Hindlimb muscle (tissue), 1 donor: ENCODE measurements around the gene ANTKMT. TPM values are rescaled to one million over a fixed set of nuclear protein-coding genes. Genes with fewer than 3 reads are reported as not detected.
"Not testable (repeated sequence)": the region's sequence is repeated elsewhere in the genome, so short reads cannot be mapped to it uniquely, and the experiment has no call there.

Experiments
- DNase-seq: peaks from one replicate; pipeline ENCODE4 v3.0.0-alpha.2; 2013
- polyA plus RNA-seq: library from polyadenylated mRNA; unstranded; fragments of 120-200 nt; gene quantifications from one replicate; pipeline ENCODE4 v1.2.1, GENCODE V29; 2013; ENCODE audit not compliant: insufficient read length

ANTKMT gene
- polyA plus RNA-seq, 1 donor: 15.2 TPM

DNA sequence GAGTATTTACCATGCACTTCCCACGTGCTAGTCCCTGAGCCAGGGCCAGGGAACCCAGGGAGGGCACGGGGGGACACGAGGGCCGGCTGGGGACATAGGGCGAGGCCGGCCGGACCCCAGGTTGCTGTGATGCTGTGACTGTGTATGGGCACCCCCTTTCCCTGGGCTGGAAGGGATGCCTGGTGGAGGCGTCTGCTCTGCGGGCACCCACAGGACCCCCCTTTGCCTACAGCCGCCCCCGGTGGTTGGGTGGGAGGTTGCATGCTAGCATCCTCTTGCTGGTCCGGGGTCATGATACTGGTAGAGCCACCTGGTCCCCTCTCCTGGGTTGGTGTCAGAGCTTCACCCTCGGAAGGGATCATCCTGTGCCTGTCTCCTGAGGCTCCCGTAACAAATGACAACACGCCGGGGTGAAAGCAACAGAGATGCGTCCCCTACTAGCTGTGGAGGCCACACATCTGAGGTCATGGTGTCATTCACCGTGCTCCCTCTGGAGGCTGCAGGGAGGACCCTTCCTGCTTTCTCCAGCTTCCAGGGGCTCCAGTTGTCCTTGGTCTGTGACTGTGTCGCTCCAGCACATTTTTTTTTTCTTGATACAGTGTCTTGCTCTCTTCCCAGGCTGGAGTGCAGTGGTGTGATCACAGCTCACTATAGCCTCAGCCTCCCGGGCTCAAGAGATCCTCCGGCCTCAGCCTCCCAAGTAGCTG lies 23.0 kb downstream of the ANTKMT start:
- DNase-seq: no peak

DNA sequence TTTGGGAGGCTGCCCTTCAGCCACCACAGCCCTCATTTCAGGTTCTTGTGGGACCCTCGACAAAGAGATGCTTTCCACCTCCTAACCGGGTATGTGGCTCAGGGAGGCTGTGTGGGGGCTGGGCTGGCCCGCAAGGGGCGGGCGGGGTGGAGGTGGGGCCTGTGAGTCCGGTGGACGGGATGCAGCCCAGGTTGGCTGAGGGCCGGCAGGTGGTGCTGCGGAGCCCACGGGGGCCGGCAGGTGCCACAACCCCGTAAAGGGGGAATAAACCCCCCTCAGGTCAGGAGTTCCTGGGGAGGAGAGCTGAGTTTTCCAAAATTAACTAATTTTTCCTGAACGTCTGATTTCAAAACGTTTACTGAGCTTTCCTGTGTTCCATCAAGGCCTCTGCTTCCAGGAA lies 24.8 kb downstream of the ANTKMT start:
- no peak for DNase-seq

- no peak for DNase-seq
Observed at GRCh38 chr16:746637-747036, 25.7 kb downstream of the ANTKMT start.

GRCh38 chr16:747978-748746 lies 27.2 kb downstream of the ANTKMT start:
- no peak for DNase-seq

- DNase-seq: no peak
Observed at GRCh38 chr16:749010-749409, 28.1 kb downstream of the ANTKMT start.

DNA sequence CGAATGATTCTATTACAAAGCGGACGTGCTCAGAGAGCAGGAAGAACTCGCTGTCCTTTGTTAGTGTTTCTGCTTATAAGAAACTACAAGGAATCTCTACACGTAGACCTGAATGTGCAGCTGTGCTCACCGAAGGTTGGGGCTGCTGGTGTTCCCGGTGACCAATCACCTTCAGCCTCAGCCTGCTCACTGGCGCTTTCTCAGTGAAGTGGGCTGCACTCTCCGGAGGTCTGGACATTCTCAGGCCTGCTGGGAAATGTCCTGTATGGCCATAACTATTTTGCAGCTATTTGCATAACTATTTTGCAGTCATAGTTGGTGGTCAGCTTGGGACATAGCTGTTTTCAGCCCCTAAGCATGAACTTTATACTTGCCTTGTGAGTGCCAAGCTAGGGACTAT lies 29.5 kb downstream of the ANTKMT start:
- no peak for DNase-seq

GRCh38 chr16:751152-752006 lies 30.4 kb downstream of the ANTKMT start:
- no peak for DNase-seq

DNA sequence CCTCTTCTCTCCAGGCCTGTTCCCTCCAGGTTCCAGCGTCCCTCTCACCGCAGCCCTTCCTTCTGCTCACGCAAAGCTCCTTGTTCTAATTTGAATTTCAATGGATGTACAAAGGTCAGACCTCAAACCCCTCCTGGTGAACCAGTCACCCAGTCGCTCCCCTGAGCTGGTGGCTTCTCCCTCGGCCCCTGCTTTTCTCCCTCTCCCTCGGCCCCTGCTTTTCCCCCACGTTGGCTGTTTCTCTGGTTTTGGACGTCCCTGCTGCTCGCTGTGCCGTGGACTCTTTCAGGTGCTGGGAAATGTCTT lies 31.0 kb downstream of the ANTKMT start:
- no peak for DNase-seq

- not testable (repeated sequence) for DNase-seq
Observed at GRCh38 chr16:754121-754607, 33.2 kb downstream of the ANTKMT start.

DNA sequence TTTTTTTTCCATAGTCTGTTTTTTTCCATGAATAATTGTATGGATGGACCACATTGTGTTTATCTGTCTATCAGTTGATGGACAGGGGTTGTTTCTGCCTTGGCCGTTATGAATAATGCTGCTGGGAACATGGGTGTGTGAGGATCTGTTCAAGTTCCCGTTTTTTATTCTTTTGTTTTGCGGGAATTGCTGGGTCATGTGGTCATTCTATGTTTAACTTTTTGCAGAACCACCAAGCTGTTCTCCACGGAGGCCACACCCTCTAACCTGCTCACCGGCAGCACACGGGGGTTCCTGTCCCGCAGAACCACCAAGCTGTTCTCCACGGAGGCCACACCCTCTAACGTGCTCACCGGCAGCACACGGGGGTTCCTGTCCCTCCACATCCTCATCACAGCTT lies 33.7 kb downstream of the ANTKMT start:
- no peak for DNase-seq

- no peak for DNase-seq
Observed at GRCh38 chr16:756428-756827, 35.5 kb downstream of the ANTKMT start.

DNA sequence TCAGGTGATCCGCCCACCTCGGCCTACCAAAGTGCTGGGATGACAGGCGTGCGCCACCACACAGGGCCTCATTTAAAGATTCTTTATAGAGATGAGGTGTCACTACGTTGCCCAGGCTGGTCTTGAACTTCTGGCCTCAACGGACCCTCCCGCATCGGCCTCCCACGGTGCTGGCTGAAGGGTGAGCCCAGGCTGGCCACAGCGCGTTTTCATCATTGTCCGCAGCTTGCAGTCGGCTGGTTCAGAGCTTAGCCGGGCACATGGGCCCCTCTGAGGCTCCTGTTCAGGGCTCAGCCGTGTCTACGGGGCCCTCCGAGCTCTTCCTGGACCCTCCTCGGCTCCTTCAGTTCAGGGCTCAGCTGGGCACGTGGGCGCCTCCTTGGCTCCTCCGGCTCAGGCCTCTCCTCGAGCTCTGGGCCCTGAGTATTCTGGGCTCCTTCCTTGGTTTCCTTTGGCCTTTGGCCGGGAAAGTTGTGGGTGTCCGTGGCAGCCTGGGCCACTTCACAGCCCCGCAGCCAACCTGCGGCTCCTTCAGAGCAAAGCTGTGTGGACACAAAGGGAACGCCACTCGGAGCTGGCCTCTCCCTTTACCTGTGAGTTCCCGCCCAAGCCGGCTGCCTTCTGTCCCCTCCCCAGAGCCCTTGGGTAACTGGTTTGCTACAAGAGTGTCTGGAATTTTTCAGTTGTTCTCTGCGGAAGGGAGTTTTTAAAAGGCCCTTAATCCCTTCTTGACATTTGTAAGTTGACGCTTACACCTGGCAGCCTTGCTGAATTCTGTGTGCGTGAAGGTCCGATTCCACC lies 38.4 kb downstream of the ANTKMT start:
- no peak for DNase-seq

GRCh38 chr16:760065-760464 lies 39.1 kb downstream of the ANTKMT start:
- DNase-seq: no peak

DNA sequence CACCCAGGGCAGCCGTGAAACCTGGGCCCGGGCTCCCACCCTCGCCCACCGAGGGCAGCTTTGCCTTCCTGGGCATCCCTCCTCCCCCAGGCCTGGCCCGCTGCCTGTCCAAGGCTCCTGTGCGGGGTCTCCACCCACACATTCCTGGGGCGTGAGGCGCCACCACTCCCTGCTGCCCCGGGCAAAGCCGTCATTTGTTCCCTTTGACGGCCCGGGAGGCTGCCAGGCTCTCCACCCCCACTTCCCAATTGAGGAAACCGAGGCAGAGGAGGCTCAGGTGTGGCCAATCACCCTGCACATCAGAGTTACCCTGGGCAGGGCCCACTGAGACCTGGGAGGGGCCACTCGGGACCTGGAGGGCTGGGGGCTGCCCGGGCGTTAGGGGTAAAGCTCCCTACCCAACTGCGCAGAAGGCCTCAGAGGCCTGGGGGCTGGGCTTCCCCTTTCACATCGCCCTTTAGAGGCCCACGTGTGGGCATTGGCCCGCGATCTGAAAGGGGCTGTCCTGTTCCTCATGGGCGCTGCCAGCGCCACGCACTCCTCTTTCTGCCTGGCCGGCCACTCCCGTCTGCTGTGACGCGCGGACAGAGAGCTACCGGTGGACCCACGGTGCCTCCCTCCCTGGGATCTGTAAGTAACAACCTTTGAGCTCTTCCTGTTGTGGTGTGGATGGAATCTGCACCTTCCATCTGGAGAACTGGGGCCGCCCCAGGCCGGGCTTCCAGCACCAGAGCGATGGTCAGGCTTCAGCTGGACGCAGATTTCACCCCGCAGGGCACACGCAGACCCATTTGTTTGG lies 39.8 kb downstream of the ANTKMT start, which contains the start of gene MSLN:
TSS of gene MSLN (plus strand) at position 190 of the 799 bp plus-strand sequence. CDS start 1,947 bp downstream, outside the sequence.
- DNase-seq: no peak

- no peak for DNase-seq
Observed at GRCh38 chr16:761625-762513, 40.9 kb downstream of the ANTKMT start.

- no peak for DNase-seq
Observed at GRCh38 chr16:762595-763268, 41.8 kb downstream of the ANTKMT start.

DNA sequence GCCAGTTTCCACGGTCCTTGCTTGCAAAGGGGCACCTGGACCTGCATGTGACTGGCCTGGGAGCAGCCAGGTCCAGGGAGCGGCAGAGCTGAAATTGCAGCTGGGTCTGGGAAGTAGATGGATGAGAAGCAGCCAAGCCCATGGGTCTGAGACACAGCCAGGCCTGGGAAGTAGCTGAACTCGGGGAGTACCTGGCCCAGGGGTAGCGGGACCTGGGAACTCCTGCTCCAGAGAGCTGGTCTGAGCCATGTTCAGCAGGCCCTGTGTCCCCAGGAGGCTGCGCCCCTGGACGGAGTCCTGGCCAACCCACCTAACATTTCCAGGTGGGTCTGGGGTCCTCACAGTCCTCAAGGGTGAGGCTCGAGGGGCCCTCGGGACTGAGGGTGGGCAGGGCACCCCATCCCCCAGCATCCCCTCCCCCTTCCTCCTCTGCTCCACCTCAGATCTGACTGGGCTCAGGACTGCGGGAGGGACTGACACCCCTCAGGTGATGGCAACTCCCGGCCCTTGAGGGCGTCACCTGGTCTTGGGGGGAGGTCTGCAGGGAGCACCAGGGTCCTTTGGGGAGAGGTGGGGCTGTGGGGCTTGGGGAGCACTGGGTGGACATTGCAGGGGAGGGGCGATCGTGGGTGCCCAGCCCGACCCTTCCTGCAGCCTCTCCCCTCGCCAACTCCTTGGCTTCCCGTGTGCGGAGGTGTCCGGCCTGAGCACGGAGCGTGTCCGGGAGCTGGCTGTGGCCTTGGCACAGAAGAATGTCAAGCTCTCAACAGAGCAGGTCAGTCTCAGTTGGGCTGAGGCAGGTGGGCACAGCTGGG lies 42.6 kb downstream of the ANTKMT start:
- DNase-seq: no peak

- no peak for DNase-seq
Observed at GRCh38 chr16:764184-764750, 43.3 kb downstream of the ANTKMT start.
